NT2/D1 (cell line): ENCODE data around the gene TMEM63C.

Experiments
- SUZ12 ChIP-seq: IDR thresholded peaks from 2 replicates; pipeline ENCODE4 v1.6.1; 2011; ENCODE audit not compliant: insufficient read length, insufficient read depth; ENCODE audit errors: extremely low read depth
- YY1 ChIP-seq: IDR thresholded peaks from 2 replicates; pipeline ENCODE4 v1.6.1; 2011; ENCODE audit not compliant: insufficient read length, insufficient read depth
- ZNF274 ChIP-seq: IDR thresholded peaks from 2 replicates; pipeline ENCODE4 v1.6.1; 2011; ENCODE audit warnings: mild to moderate bottlenecking, low read depth, low read length

- TF ChIP-seq ZNF274 (no peak), SUZ12 (no peak), YY1 (no peak)
Observed at GRCh38 chr14:77212097-77212870, 30.7 kb downstream of the TMEM63C start.
